Immature natural killer cell (primary cell): ENCODE results near the gene USP24. TPM values are rescaled to one million over a fixed set of nuclear protein-coding genes. Genes with fewer than 3 reads are reported as not detected.
"Not testable (repeated sequence)": the region's sequence is repeated elsewhere in the genome, so short reads cannot be mapped to it uniquely, and the experiment has no call there.

Experiments
- DNase-seq, 3 donors: peaks; one replicate each; pipeline ENCODE4 v3.0.0; 2022; ENCODE audit warnings: mixed read lengths in 1 of 3
- H3K27ac Mint-ChIP-seq, 6 donors: one replicate each; pipeline ENCODE4 v1.8.0; 2020; ENCODE audit warnings: mixed read lengths in 6 of 6, mild to moderate bottlenecking in 5 of 6, inconsistent platforms in 4 of 6, moderate library complexity in 3 of 6
- H3K27me3 Mint-ChIP-seq, 3 donors: one replicate each; pipeline ENCODE4 v1.8.0; 2020 to 2021; ENCODE audit warnings: low read depth in 3 of 3, mild to moderate bottlenecking in 3 of 3, mixed read lengths in 3 of 3, moderate library complexity in 3 of 3, inconsistent platforms in 1 of 3
- H3K36me3 Mint-ChIP-seq, 3 donors: one replicate each; pipeline ENCODE4 v1.8.0; 2020; ENCODE audit warnings: mixed read lengths in 3 of 3, inconsistent platforms in 2 of 3, mild to moderate bottlenecking in 2 of 3
- H3K4me1 Mint-ChIP-seq, 2 donors: one replicate each; pipeline ENCODE4 v1.8.0; 2020; ENCODE audit warnings: inconsistent platforms in 2 of 2, mild to moderate bottlenecking in 2 of 2, mixed read lengths in 2 of 2, moderate library complexity in 1 of 2
- H3K4me3 Mint-ChIP-seq, 5 donors: one replicate each; pipeline ENCODE4 v1.8.0; 2020; ENCODE audit warnings: mild to moderate bottlenecking in 5 of 5, mixed read lengths in 5 of 5, inconsistent platforms in 3 of 5, moderate library complexity in 3 of 5
- H3K9me3 Mint-ChIP-seq, 6 donors: one replicate each; pipeline ENCODE4 v1.8.0; 2020; ENCODE audit warnings: mild to moderate bottlenecking in 6 of 6, mixed read lengths in 6 of 6, inconsistent platforms in 4 of 6, moderate library complexity in 3 of 6
- polyA plus RNA-seq, 3 donors: library from polyadenylated mRNA; unstranded; fragments of 300-500 nt; fragmentation: Illumina TruSeq; gene quantifications; one replicate each; pipeline ENCODE4 v1.2.3, GENCODE V29; 2021

Gene USP24
- polyA plus RNA-seq, 3 donors from 2014 or later, result 3.0 to 10.1 (median 3.7) TPM

DNA sequence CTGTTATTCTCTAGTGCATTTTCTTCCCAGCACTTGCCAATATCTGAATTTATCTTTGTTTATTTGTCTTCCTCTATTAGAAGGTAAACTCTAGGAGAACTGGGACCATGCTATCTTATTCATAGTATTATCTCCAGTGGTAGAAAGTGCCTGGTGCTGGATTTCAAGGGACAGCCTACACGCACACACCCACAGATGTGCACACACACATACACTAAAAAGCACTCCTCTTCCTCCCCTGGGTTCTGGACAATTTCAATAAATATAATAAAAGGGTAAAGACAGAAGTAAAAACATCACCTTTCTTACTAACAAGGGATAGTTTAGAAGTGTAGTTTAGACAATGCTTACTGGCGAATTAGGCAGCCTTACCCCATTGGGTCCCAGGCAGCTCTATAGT is 28.5 kb upstream of the USP24 start:
- Mint-ChIP-seq H3K27me3 (peaks cover 0 to 3% (median 2%) of the 10 kb centered on the region in 3 donors), H3K27ac (no peak overlapping the region), H3K4me1 (no peaks in the 10 kb centered on the region), H3K4me3 (no peak overlapping the region), H3K9me3 (no peaks in the 10 kb centered on the region), H3K36me3 (peaks cover 0 to 3% (median 0%) of the 10 kb centered on the region in 3 donors)
- DNase-seq, result no peak

DNA sequence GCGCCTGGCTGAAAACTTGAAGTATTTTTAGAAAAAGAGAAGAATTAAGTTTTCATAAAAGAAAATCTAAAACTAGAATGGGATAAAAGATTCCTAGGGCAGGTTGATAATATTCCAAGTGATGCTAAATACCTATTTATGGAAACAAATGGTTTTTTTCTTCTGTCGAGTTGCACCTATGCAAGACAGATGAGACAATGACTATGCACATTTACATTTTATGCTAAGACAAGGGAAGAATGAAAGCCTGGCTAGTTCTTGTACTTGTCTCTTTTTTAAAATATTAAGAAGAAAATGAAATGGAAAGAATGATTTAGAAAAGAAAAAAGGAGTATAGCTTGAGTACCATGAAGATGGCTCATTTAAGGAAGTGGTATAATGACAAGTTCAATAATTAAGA is 24.4 kb upstream of the USP24 start:
- Mint-ChIP-seq H3K27ac (no peak overlapping the region), H3K27me3 (peaks cover 0 to 3% (median 2%) of the 10 kb centered on the region in 3 donors), H3K4me1 (no peaks in the 10 kb centered on the region), H3K4me3 (no peak overlapping the region), H3K9me3 (no peaks in the 10 kb centered on the region), H3K36me3 (peaks cover 0 to 3% (median 0%) of the 10 kb centered on the region in 3 donors)
- no peak for DNase-seq

DNA sequence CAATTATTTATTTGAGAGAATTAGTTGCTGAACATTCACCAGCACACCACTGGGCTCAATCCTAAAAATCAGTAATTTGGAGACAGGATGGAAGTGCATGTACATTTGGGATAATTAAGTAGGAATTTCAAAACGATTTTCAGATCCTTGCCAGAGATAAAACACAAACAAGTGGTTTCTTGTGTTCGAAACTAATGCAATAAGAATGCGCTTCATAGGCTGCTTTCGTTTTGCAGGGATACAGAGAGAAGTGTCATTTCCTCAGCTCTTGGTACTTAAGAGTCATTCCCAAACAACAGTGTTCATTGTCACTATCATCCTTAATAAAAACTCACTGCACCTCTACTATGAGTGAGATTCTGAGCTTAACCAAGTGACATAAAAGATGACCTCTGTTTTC is 20.6 kb upstream of the USP24 start:
- no peak overlapping the region for H3K27ac Mint-ChIP-seq
- H3K9me3 Mint-ChIP-seq, result no peaks in the 10 kb centered on the region

DNA sequence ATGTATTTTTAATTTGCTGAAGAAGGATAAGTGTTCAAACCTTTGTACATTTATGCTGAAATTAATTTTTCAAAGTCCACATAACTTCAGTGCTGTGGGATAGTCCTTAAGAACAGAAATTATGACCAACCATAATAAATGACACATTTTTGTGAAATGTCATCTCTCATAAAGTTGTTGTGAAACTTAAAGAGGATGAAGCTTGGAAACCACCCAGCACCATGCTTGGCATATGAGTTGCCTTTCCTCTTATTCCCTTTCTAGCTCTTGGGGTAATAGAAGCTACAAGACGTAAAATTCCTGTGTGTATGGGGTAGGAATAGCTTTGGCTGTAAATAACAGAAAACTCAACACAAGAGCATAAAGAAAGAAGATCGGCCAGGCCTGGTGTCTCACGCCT is 18.9 kb upstream of the USP24 start:
- Mint-ChIP-seq H3K4me1 (no peaks in the 10 kb centered on the region), H3K27ac (no peak overlapping the region), H3K27me3 (peaks cover 0 to 9% (median 1%) of the 10 kb centered on the region in 3 donors), H3K9me3 (no peaks in the 10 kb centered on the region), H3K4me3 (no peak overlapping the region), H3K36me3 (peaks cover 0 to 4% (median 0%) of the 10 kb centered on the region in 3 donors)
- no peak for DNase-seq

More for the DNA sequence above, 20.6 kb upstream of the USP24 start:
- H3K4me3 Mint-ChIP-seq, result peak overlapping the region in 1 of 5 donors; percentile 29
- no peaks in the 10 kb centered on the region for H3K4me1 Mint-ChIP-seq
- peaks cover 0 to 5% (median 1%) of the 10 kb centered on the region in 3 donors for H3K27me3 Mint-ChIP-seq
- H3K36me3 Mint-ChIP-seq, result peaks cover 0 to 3% (median 0%) of the 10 kb centered on the region in 3 donors
- DNase-seq, result no peak

DNA sequence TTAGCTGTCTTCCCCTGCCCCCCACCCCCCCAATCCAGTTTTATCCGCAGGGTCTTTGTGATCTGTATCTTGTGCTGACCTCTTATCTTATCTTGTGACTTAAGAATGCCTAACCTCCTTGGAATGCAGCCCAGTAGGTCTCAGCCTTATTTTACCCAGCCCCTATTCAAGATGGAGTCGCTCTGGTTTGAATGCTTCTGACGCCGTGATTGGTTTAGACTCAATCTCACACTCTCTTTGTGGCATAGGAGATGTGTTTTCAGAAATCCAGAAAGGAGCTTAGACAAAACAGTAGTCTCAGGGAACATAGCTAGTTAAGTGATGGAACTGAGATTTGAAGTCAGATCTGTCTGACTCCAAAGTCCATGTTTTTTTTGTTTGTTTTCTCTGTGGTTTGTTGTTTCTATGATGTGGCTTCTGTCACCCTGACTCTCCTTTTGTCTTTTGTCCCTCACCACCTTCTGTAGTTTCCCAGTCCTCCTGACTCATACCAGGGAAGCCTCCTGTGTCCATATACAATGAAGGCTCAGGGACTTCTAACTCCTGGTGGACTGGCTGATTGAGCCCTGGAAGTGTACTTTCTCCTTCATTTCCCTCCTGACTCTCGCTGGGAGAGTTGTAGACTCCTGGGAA is 18.1 kb upstream of the USP24 start:
- Mint-ChIP-seq H3K27me3 (peaks cover 0 to 9% (median 1%) of the 10 kb centered on the region in 3 donors), H3K4me3 (no peak overlapping the region), H3K9me3 (peaks cover 0 to 3% (median 0%) of the 10 kb centered on the region in 6 donors), H3K36me3 (peaks cover 0 to 4% (median 0%) of the 10 kb centered on the region in 3 donors), H3K27ac (no peak overlapping the region), H3K4me1 (no peaks in the 10 kb centered on the region)
- no peak for DNase-seq

DNA sequence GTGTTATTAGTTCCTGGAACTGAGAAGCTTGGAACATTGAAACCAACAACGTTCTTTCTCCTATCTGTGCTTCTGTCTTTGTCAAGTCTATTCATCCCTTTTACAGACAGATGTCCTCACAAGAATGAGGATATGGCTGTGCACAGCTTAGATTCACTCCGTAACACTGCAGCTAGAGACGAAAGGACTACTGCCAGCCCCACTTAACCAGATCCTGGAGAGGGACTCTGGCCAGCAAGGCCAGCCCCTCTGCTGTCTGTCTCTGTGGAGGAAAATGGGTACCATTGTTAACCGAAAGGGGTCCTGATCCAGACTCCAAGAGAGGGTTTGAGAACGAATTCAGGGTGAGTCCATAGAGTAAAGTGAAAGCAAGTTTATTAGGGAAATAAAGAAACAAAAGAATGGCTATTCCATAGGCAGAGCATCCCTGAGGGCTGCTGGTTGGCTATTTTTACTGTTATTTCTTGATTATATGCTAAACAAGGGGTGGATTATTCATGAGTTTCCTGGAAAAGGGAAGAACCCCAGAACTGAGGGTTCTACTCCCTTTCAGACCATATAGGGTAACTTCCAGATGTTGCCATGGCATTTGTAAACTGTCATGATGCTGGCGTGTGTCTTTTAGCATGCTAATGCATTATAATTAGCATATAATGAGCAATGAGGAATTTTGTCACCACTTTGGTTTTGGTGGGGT is 17.4 kb upstream of the USP24 start:
- no peak for DNase-seq
- Mint-ChIP-seq H3K36me3 (peaks cover 0 to 4% (median 0%) of the 10 kb centered on the region in 3 donors), H3K4me1 (no peaks in the 10 kb centered on the region), H3K4me3 (no peak overlapping the region), H3K9me3 (peaks cover 0 to 3% (median 0%) of the 10 kb centered on the region in 6 donors), H3K27me3 (peaks cover 0 to 9% (median 1%) of the 10 kb centered on the region in 3 donors), H3K27ac (no peak overlapping the region)

DNA sequence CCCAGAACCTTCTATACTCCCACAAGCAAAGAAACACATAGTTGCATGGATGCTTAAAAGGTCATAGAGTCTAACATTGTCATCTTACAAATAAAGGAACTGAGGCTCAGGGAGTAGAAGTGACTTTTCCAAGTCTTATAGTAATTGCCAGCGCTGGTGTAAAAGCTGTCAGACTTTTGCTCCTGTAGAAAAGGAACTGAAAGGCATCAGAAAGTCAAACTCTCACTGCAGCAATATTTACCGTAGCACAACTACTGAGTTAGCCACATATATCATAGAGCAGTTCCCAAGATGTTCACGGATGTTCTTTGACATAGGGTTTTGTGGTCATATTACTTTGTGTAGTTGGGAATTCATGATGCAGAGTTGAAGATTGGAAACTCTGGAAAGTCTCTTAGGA is 16.6 kb upstream of the USP24 start:
- H3K27me3 Mint-ChIP-seq, result peaks cover 0 to 9% (median 1%) of the 10 kb centered on the region in 3 donors
- peaks cover 0 to 4% (median 3%) of the 10 kb centered on the region in 3 donors for H3K36me3 Mint-ChIP-seq
- H3K4me1 Mint-ChIP-seq, result no peaks in the 10 kb centered on the region
- H3K9me3 Mint-ChIP-seq, result peaks cover 0 to 5% (median 1%) of the 10 kb centered on the region in 6 donors
- H3K4me3 Mint-ChIP-seq, result no peak overlapping the region
- no peak for DNase-seq
- no peak overlapping the region for H3K27ac Mint-ChIP-seq

DNA sequence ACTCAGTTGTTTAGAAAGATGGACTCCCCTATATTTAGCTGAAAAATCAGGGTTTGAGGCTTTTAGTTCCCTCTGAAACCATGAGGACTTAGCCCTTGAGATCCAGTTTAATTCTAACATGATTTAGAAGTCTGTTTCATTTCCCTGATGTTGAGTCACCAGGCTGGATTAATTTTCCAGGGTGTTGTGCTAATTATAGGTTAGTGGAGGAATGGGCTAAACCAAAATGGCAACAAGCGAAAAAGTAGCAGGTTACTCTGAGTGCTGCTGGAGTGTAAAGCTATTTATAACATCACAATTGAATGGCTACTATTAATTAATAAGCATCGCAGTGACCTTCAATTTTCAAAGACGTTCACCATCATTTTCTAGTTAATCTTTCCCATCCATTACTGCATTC is 15.5 kb upstream of the USP24 start:
- Mint-ChIP-seq H3K4me1 (no peaks in the 10 kb centered on the region), H3K27ac (no peak overlapping the region), H3K36me3 (peaks cover 0 to 4% (median 3%) of the 10 kb centered on the region in 3 donors), H3K9me3 (peaks cover 0 to 5% (median 1%) of the 10 kb centered on the region in 6 donors), H3K4me3 (no peak overlapping the region), H3K27me3 (peaks cover 0 to 9% (median 1%) of the 10 kb centered on the region in 3 donors)
- no peak for DNase-seq

DNA sequence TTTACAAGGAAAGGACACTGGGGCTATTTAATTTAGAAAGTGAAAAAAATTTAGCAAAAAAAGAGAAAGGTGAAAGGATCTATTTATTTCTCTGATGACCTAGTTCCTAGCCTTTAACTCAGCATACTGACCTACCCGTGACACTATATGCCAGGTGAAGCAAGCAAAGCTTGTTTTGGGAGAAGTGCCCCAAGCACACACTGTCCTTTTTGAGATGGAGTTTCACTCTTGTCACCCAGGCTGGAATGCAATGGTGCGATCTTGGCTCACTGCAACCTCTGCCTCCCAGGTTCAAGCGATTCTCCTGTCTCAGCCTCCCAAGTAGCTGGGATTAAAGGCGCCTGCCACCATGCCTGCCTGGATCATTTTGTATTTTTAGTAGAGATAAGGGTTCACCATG is 14.6 kb upstream of the USP24 start:
- H3K36me3 Mint-ChIP-seq, H3K9me3 Mint-ChIP-seq, H3K4me1 Mint-ChIP-seq, H3K27me3 Mint-ChIP-seq, H3K4me3 Mint-ChIP-seq, DNase-seq, H3K27ac Mint-ChIP-seq: not testable (repeated sequence)

DNA sequence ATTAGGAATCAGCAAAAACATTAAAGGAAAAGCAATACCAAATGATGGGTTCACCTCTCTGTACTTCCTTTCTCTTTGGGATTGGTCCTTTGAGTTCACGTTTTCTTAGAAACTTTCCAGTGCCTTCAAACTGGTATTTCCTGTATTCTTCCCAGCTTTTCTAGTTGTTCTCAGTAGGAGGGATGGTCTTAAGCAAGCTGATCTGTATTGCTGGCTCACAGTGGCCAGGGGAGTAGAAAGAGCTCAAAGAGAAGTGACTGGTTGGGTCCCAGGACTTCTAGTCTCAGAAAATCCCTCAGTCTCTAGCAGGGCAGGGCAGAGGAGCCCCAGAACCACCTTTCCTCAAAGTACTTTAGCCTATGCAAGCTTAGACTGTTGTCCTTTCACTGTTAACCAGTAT is 10.1 kb upstream of the USP24 start:
- no peaks in the 10 kb centered on the region for H3K4me1 Mint-ChIP-seq
- peaks cover 0 to 7% (median 0%) of the 10 kb centered on the region in 3 donors for H3K27me3 Mint-ChIP-seq
- H3K4me3 Mint-ChIP-seq, result no peak overlapping the region
- H3K36me3 Mint-ChIP-seq, result peaks cover 0 to 3% (median 3%) of the 10 kb centered on the region in 3 donors
- no peak overlapping the region for H3K27ac Mint-ChIP-seq
- no peak for DNase-seq
- peaks cover 0 to 5% (median 1%) of the 10 kb centered on the region in 6 donors for H3K9me3 Mint-ChIP-seq

DNA sequence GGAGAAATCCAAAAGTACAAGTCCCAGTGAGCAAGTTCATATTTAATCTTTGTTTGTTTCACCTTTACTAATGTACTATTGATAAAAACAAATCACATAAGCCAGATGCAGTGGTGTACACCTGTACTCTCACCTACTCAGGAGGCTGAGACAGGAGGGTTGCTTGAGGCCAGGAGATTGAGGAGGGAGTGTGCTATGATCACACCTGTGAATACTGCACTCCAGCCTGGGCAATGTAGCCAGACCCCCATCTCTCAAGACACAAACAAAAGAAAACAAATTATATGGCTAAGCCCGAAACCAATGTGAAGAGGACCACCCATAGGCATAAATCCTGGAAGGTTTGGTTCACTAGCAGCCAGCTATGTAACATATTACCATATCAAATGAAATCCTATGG is 9.6 kb upstream of the USP24 start:
- H3K27me3 Mint-ChIP-seq, result peaks cover 0 to 7% (median 0%) of the 10 kb centered on the region in 3 donors
- peaks cover 0 to 5% (median 1%) of the 10 kb centered on the region in 6 donors for H3K9me3 Mint-ChIP-seq
- H3K4me1 Mint-ChIP-seq, result peaks cover 0 to 1% of the 10 kb centered on the region in 2 donors
- H3K4me3 Mint-ChIP-seq, result no peak overlapping the region
- H3K27ac Mint-ChIP-seq, result no peak overlapping the region
- H3K36me3 Mint-ChIP-seq, result peaks cover 0 to 3% (median 0%) of the 10 kb centered on the region in 3 donors
- DNase-seq, result no peak

DNA sequence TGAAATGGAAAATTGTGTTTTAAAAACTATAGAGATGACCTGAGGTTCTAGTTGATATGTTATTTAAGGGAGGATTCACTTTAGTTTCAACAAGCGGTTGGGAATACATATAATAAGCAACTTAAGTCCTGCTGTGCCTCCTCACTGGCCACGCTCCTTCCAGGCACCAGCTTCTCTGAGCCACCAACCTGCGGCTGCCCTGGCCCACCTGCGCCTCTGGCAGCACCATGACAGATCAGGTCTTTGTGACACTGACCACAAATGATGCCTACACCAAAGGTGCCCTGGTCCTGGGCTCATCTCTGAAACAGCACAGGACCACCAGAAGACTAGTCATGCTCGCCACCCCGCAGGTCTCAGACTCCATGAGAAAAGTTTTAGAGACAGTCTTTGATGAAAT is 7.0 kb upstream of the USP24 start:
- Mint-ChIP-seq H3K27me3 (peaks cover 0 to 6% (median 0%) of the 10 kb centered on the region in 3 donors), H3K27ac (no peak overlapping the region), H3K36me3 (no peaks in the 10 kb centered on the region), H3K9me3 (peaks cover 0 to under 1% (median 0%) of the 10 kb centered on the region in 6 donors), H3K4me1 (peaks cover 14 to 16% of the 10 kb centered on the region in 2 donors), H3K4me3 (no peak overlapping the region)
- DNase-seq, result no peak

DNA sequence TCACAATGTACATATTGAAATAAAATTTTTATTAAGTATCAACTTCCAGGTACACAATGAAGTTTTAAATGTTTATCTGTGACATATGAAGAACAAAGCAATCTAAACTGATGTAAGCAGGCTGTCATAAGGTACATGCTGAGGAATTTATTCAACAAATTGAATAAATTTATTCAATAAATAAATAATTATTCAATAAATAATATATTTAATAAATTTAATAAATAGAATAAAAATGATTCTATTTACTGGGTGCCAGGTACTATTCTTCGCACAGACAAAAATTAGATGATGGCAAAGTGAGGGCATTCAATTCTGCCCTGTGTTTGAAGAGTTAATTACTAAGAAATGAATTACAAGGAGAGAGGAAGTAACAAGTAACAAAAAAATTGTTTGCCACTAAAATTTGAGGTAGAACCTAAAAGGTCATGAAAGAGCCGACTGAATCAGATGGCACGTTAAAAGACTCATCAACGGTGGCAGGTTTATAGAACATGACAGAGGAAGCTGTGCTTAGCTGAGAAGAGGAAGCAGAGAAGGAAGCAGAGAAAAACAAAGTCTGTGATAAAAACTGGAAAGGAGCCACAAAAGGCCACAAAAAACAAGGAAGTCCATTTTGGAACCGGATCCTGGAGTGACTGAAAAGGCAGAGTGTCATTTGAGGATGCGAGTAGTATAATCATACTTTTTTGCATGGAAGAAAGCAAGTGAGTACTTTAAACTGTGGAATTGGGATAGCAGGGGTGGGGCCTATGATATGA is 2.2 kb upstream of the USP24 start:
- Mint-ChIP-seq H3K27ac (peak overlapping the region; percentile 89 to 100 (median 98)), H3K4me3 (peak overlapping the region; percentile 75 to 78 (median 77)), H3K36me3 (peaks cover 0 to 4% (median 0%) of the 10 kb centered on the region in 3 donors), H3K27me3 (peaks cover 6 to 16% (median 11%) of the 10 kb centered on the region in 3 donors), H3K9me3 (no peaks in the 10 kb centered on the region), H3K4me1 (peaks cover 51 to 52% of the 10 kb centered on the region in 2 donors)
- peak; percentile 16 to 51 (median 30) for DNase-seq
